WTC11 (cell line): ENCODE measurements around the gene CNIH3.

ENCODE experiments used
- CDX4 ChIP-seq: fragments of 250-450 bp; sonication (Bioruptor Pico); IDR thresholded peaks from 2 replicates; pipeline ENCODE4 v1.9.0; 2021; ENCODE audit warnings: moderate library complexity, mild to moderate bottlenecking, inconsistent platforms, borderline replicate concordance
- CREM ChIP-seq: sonication (generic); formaldehyde crosslinking; IDR thresholded peaks from 2 replicates; pipeline ENCODE4 v1.8.1; 2022; ENCODE audit warnings: mild to moderate bottlenecking, missing genetic modification reagents, moderate library complexity
- FOXK1 ChIP-seq: sonication (generic); formaldehyde crosslinking; IDR thresholded peaks from 2 replicates; pipeline ENCODE4 v1.8.0; 2022; ENCODE audit warnings: mild to moderate bottlenecking, moderate library complexity, missing genetic modification reagents
- FOXP1 ChIP-seq: sonication (generic); formaldehyde crosslinking; IDR thresholded peaks from 2 replicates; pipeline ENCODE4 v1.8.0; 2022; ENCODE audit warnings: missing genetic modification reagents, mild to moderate bottlenecking, moderate library complexity, borderline replicate concordance
- ZNF232 ChIP-seq: sonication (generic); formaldehyde crosslinking; IDR thresholded peaks from 2 replicates; pipeline ENCODE4 v1.8.0; 2022; ENCODE audit warnings: mild to moderate bottlenecking, missing genetic modification reagents
- ZNF263 ChIP-seq: sonication (generic); formaldehyde crosslinking; IDR thresholded peaks from 2 replicates; pipeline ENCODE4 v1.8.1; 2022; ENCODE audit warnings: low read depth, mild to moderate bottlenecking, moderate library complexity, missing genetic modification reagents
- ZNF317 ChIP-seq: sonication (generic); formaldehyde crosslinking; IDR thresholded peaks from 2 replicates; pipeline ENCODE4 v1.8.1; 2023; ENCODE audit warnings: low read depth, mild to moderate bottlenecking, moderate library complexity, missing genetic modification reagents, borderline replicate concordance
- ZNF423 ChIP-seq: fragments of 250-450 bp; sonication (Bioruptor Pico); IDR thresholded peaks from 2 replicates; pipeline ENCODE4 v2.1.2; 2022; ENCODE audit warnings: mild to moderate bottlenecking, moderate library complexity
- TF ChIP-seq, protein P1 (sequence below): sonication (generic); formaldehyde crosslinking; conservative IDR thresholded peaks from 2 replicates; pipeline ENCODE4 v1.8.1; 2023; ENCODE audit warnings: mild to moderate bottlenecking, low read depth, missing genetic modification reagents, moderate library complexity
- TF ChIP-seq, protein P2 (sequence below): fragments of 200-600 bp; IDR thresholded peaks from 2 replicates; pipeline ENCODE4 v1.8.0; 2022; ENCODE audit warnings: antibody characterized with exemption
- TF ChIP-seq, protein P3 (sequence below): sonication (generic); formaldehyde crosslinking; IDR thresholded peaks from 2 replicates; pipeline ENCODE4 v1.8.1; 2023; ENCODE audit warnings: mild to moderate bottlenecking, missing genetic modification reagents, borderline replicate concordance
- TF ChIP-seq, protein P4 (sequence below): sonication (generic); formaldehyde crosslinking; IDR thresholded peaks from 2 replicates; pipeline ENCODE4 v1.8.1; 2023; ENCODE audit warnings: mild to moderate bottlenecking, missing genetic modification reagents, moderate library complexity

- TF ChIP-seq, protein P1, sequence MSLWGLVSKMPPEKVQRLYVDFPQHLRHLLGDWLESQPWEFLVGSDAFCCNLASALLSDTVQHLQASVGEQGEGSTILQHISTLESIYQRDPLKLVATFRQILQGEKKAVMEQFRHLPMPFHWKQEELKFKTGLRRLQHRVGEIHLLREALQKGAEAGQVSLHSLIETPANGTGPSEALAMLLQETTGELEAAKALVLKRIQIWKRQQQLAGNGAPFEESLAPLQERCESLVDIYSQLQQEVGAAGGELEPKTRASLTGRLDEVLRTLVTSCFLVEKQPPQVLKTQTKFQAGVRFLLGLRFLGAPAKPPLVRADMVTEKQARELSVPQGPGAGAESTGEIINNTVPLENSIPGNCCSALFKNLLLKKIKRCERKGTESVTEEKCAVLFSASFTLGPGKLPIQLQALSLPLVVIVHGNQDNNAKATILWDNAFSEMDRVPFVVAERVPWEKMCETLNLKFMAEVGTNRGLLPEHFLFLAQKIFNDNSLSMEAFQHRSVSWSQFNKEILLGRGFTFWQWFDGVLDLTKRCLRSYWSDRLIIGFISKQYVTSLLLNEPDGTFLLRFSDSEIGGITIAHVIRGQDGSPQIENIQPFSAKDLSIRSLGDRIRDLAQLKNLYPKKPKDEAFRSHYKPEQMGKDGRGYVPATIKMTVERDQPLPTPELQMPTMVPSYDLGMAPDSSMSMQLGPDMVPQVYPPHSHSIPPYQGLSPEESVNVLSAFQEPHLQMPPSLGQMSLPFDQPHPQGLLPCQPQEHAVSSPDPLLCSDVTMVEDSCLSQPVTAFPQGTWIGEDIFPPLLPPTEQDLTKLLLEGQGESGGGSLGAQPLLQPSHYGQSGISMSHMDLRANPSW (CRISPR knock-in tag): no peak
- TF ChIP-seq, protein P2, sequence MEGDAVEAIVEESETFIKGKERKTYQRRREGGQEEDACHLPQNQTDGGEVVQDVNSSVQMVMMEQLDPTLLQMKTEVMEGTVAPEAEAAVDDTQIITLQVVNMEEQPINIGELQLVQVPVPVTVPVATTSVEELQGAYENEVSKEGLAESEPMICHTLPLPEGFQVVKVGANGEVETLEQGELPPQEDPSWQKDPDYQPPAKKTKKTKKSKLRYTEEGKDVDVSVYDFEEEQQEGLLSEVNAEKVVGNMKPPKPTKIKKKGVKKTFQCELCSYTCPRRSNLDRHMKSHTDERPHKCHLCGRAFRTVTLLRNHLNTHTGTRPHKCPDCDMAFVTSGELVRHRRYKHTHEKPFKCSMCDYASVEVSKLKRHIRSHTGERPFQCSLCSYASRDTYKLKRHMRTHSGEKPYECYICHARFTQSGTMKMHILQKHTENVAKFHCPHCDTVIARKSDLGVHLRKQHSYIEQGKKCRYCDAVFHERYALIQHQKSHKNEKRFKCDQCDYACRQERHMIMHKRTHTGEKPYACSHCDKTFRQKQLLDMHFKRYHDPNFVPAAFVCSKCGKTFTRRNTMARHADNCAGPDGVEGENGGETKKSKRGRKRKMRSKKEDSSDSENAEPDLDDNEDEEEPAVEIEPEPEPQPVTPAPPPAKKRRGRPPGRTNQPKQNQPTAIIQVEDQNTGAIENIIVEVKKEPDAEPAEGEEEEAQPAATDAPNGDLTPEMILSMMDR: no peak
- TF ChIP-seq ZNF263 (CRISPR knock-in tag) (no peak), ZNF317 (no peak), ZNF423 (CRISPR knock-in tag) (no peak), FOXP1 (CRISPR knock-in tag) (no peak), CREM (CRISPR knock-in tag) (no peak), FOXK1 (CRISPR knock-in tag) (no peak), ZNF232 (CRISPR knock-in tag) (no peak), CDX4 (no peak)
- TF ChIP-seq, protein P3, sequence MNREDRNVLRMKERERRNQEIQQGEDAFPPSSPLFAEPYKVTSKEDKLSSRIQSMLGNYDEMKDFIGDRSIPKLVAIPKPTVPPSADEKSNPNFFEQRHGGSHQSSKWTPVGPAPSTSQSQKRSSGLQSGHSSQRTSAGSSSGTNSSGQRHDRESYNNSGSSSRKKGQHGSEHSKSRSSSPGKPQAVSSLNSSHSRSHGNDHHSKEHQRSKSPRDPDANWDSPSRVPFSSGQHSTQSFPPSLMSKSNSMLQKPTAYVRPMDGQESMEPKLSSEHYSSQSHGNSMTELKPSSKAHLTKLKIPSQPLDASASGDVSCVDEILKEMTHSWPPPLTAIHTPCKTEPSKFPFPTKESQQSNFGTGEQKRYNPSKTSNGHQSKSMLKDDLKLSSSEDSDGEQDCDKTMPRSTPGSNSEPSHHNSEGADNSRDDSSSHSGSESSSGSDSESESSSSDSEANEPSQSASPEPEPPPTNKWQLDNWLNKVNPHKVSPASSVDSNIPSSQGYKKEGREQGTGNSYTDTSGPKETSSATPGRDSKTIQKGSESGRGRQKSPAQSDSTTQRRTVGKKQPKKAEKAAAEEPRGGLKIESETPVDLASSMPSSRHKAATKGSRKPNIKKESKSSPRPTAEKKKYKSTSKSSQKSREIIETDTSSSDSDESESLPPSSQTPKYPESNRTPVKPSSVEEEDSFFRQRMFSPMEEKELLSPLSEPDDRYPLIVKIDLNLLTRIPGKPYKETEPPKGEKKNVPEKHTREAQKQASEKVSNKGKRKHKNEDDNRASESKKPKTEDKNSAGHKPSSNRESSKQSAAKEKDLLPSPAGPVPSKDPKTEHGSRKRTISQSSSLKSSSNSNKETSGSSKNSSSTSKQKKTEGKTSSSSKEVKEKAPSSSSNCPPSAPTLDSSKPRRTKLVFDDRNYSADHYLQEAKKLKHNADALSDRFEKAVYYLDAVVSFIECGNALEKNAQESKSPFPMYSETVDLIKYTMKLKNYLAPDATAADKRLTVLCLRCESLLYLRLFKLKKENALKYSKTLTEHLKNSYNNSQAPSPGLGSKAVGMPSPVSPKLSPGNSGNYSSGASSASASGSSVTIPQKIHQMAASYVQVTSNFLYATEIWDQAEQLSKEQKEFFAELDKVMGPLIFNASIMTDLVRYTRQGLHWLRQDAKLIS (CRISPR knock-in tag): no peak
- TF ChIP-seq, protein P4, sequence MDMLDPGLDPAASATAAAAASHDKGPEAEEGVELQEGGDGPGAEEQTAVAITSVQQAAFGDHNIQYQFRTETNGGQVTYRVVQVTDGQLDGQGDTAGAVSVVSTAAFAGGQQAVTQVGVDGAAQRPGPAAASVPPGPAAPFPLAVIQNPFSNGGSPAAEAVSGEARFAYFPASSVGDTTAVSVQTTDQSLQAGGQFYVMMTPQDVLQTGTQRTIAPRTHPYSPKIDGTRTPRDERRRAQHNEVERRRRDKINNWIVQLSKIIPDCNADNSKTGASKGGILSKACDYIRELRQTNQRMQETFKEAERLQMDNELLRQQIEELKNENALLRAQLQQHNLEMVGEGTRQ: no peak
These were observed 104.9 kb downstream of the CNIH3 start for GRCh38 chr1:224721000-224721399.
